CD14-positive monocyte (primary cell): ENCODE measurements around the gene BRD3OS. TPM values are rescaled to one million over a fixed set of nuclear protein-coding genes. Genes with fewer than 3 reads are reported as not detected.

Experiments
- DNase-seq, 3 donors: peaks; one replicate each; pipeline ENCODE4 v3.0.0-alpha.2; 2011 to 2022
- H2AFZ ChIP-seq: 2 replicates; pipeline ENCODE4 v1.6.0; 2012; ENCODE audit warnings: mild to moderate bottlenecking, low read depth, low read length, inconsistent platforms; ENCODE audit not compliant: insufficient read depth, poor library complexity, severe bottlenecking
- H3K27ac ChIP-seq, 2 donors: 1 replicate in 1 of 2; 2 replicates in 1 of 2; pipeline ENCODE4 v1.5.1; 2012 to 2013; ENCODE audit warnings: low read length in 2 of 2, control low read depth in 1 of 2, inconsistent platforms in 1 of 2, low read depth in 1 of 2, mild to moderate bottlenecking in 1 of 2
- H3K27me3 ChIP-seq, 2 donors: one replicate each; pipeline versions ENCODE4 v1.6.0 to v1.6.1; 2011 to 2013; ENCODE audit warnings: low read length in 2 of 2; ENCODE audit not compliant: control insufficient read depth in 2 of 2, insufficient read depth in 2 of 2
- H3K36me3 ChIP-seq, 2 donors: replicated peaks in 1 of 2; 1 replicate in 1 of 2; 2 replicates in 1 of 2; pipeline versions ENCODE4 v1.5.1 to v1.6.1; 2012 to 2013; ENCODE audit warnings: low read length in 2 of 2, control low read depth in 1 of 2, inconsistent platforms in 1 of 2, mild to moderate bottlenecking in 1 of 2; ENCODE audit not compliant: insufficient read depth in 2 of 2, control insufficient read depth in 1 of 2
- H3K4me1 ChIP-seq, 2 donors: 1 replicate in 1 of 2; 2 replicates in 1 of 2; pipeline versions ENCODE4 v1.5.1 to v1.6.1; 2012 to 2013; ENCODE audit warnings: low read length in 2 of 2, control low read depth in 1 of 2, inconsistent platforms in 1 of 2, mild to moderate bottlenecking in 1 of 2, moderate library complexity in 1 of 2; ENCODE audit not compliant: insufficient read depth in 2 of 2, control insufficient read depth in 1 of 2
- H3K4me2 ChIP-seq: replicated peaks from 2 replicates; pipeline ENCODE3; 2012; ENCODE audit warnings: low read length, moderate library complexity, mild to moderate bottlenecking; ENCODE audit not compliant: poor library complexity, severe bottlenecking; ENCODE audit errors: extremely low read depth
- H3K4me3 ChIP-seq, 3 experiments: fragments of 200-600 bp in 1 of 3; sonication (generic) in 1 of 3; replicated peaks in 1 of 3; 1 replicate in 2 of 3; 2 replicates in 1 of 3; pipeline ENCODE4 v1.5.1; 2011 to 2013; ENCODE audit warnings: low read length in 3 of 3, mild to moderate bottlenecking in 3 of 3, control low read depth in 2 of 3, low read depth in 2 of 3, inconsistent platforms in 1 of 3, moderate library complexity in 1 of 3
- H3K79me2 ChIP-seq: 2 replicates; pipeline ENCODE4 v1.6.0; 2012; ENCODE audit warnings: mild to moderate bottlenecking, control low read depth, inconsistent platforms, low read length, moderate library complexity; ENCODE audit not compliant: insufficient read depth
- H3K9ac ChIP-seq: 2 replicates; pipeline ENCODE4 v1.6.0; 2017; ENCODE audit warnings: low read length, mild to moderate bottlenecking; ENCODE audit not compliant: insufficient read depth, poor library complexity, severe bottlenecking
- H3K9me3 ChIP-seq, 2 donors: replicated peaks in 1 of 2; 1 replicate in 1 of 2; 2 replicates in 1 of 2; pipeline versions ENCODE4 v1.5.1 to v1.6.1; 2012 to 2013; ENCODE audit warnings: low read length in 2 of 2, control low read depth in 1 of 2; ENCODE audit not compliant: control insufficient read depth in 1 of 2, insufficient read depth in 1 of 2
- H4K20me1 ChIP-seq: 2 replicates; pipeline ENCODE4 v1.6.0; 2012; ENCODE audit warnings: mild to moderate bottlenecking, low read length, control low read depth, moderate library complexity; ENCODE audit not compliant: insufficient read depth
- H3K27ac Mint-ChIP-seq, 7 donors: one replicate each; pipeline ENCODE4 v1.8.0; 2020; ENCODE audit warnings: mild to moderate bottlenecking in 7 of 7, mixed read lengths in 7 of 7, moderate library complexity in 6 of 7, inconsistent platforms in 2 of 7
- H3K27me3 Mint-ChIP-seq, 3 donors: one replicate each; pipeline ENCODE4 v1.8.0; 2021 to 2022; ENCODE audit warnings: low read depth in 3 of 3, mild to moderate bottlenecking in 3 of 3, mixed read lengths in 3 of 3, moderate library complexity in 3 of 3, inconsistent platforms in 1 of 3
- H3K36me3 Mint-ChIP-seq, 2 donors: one replicate each; pipeline ENCODE4 v1.8.0; 2020; ENCODE audit warnings: mixed read lengths in 2 of 2, inconsistent platforms in 1 of 2, mild to moderate bottlenecking in 1 of 2
- H3K4me1 Mint-ChIP-seq: one replicate; pipeline ENCODE4 v1.8.0; 2020; ENCODE audit warnings: mild to moderate bottlenecking, mixed read lengths
- H3K4me3 Mint-ChIP-seq, 2 donors: one replicate each; pipeline ENCODE4 v1.8.0; 2020; ENCODE audit warnings: mild to moderate bottlenecking in 2 of 2, mixed read lengths in 2 of 2, moderate library complexity in 1 of 2
- H3K9me3 Mint-ChIP-seq, 7 donors: one replicate each; pipeline ENCODE4 v1.8.0; 2020 to 2022; ENCODE audit warnings: mixed read lengths in 7 of 7, mild to moderate bottlenecking in 6 of 7, moderate library complexity in 6 of 7, inconsistent platforms in 2 of 7
- CTCF ChIP-seq: fragments of 200-600 bp; IDR thresholded peaks from one replicate; pipeline ENCODE4 v1.8.0; 2022; ENCODE audit warnings: antibody characterized with exemption, mild to moderate bottlenecking
- WGBS: methylation state at CpG from one replicate; pipeline ENCODE4 v1.1.5; 2013; ENCODE audit warnings: missing lambda C conversion rate; ENCODE audit not compliant: insufficient coverage; 5-methylcytosine and 5-hydroxymethylcytosine counted together
- intact Hi-C, 2 donors: fragments of 100-400 bp; cut with micrococcal nuclease; formaldehyde crosslinking; loops; one replicate each; pipeline versions ENCODE4 v1.15.0 to v1.15.1; 2023
- polyA plus RNA-seq, 3 donors: library from polyadenylated mRNA; depleted of rRNA in 1 of 3; unstranded in 2 of 3; stranded (reverse) in 1 of 3; fragments of 300-500 nt in 2 of 3; fragments of >200 nt in 1 of 3; fragmentation: Illumina TruSeq in 2 of 3; gene quantifications; 1 replicate in 2 of 3; 2 replicates in 1 of 3; pipeline ENCODE4 v1.2.3, GENCODE V29; 2012 to 2021

The BRD3OS gene
- polyA plus RNA-seq, 3 donors = 2.9 to 6.8 (median 6.6) TPM

GRCh38 chr9:133982971-133983720, 42.1 kb upstream of the BRD3OS start:
- Histone ChIP-seq H3K9me3 (no peaks in the 10 kb centered on the region), H3K36me3 (no peaks in the 10 kb centered on the region), H3K4me2 (no peak overlapping the region), H3K4me3 (no peak overlapping the region), H4K20me1 (peaks cover 98% of the 10 kb centered on the region), H2AFZ (no peak overlapping the region), H3K27ac (no peak overlapping the region), H3K79me2 (peaks cover 65% of the 10 kb centered on the region), H3K4me1 (no peaks in the 10 kb centered on the region), H3K9ac (no peak overlapping the region), H3K27me3 (no peaks in the 10 kb centered on the region)
- H3K27me3 Mint-ChIP-seq = peaks cover 4 to 20% (median 9%) of the 10 kb centered on the region in 3 donors
- intact Hi-C loops = no loop called here
- H3K36me3 Mint-ChIP-seq = peaks cover 3 to 8% of the 10 kb centered on the region in 2 donors
- TF ChIP-seq CTCF = no peak
- no peak for DNase-seq
- no peak overlapping the region for H3K27ac Mint-ChIP-seq
- WGBS = 87% methylated on average over 24 of the region's 25 CpGs
- H3K4me3 Mint-ChIP-seq = peak overlapping the region in 1 of 2 donors; percentile 28
- no peaks in the 10 kb centered on the region for H3K9me3 Mint-ChIP-seq
- peaks cover 17% of the 10 kb centered on the region for H3K4me1 Mint-ChIP-seq

- WGBS = 91% methylated on average over 4 of the region's 6 CpGs
- Histone ChIP-seq H3K9ac (no peak overlapping the region), H3K79me2 (peaks cover 69% of the 10 kb centered on the region), H3K27ac (no peak overlapping the region), H4K20me1 (peaks cover 95% of the 10 kb centered on the region), H3K4me3 (no peak overlapping the region), H3K27me3 (peaks cover 0 to 13% of the 10 kb centered on the region in 2 donors), H3K36me3 (no peaks in the 10 kb centered on the region), H3K4me1 (peaks cover 9 to 16% of the 10 kb centered on the region in 2 donors), H2AFZ (no peak overlapping the region), H3K4me2 (no peak overlapping the region), H3K9me3 (no peaks in the 10 kb centered on the region)
- H3K36me3 Mint-ChIP-seq = peaks cover 3 to 8% of the 10 kb centered on the region in 2 donors
- no peak overlapping the region for H3K4me3 Mint-ChIP-seq
- peaks cover 13 to 22% (median 20%) of the 10 kb centered on the region in 3 donors for H3K27me3 Mint-ChIP-seq
- no peak for TF ChIP-seq CTCF
- H3K27ac Mint-ChIP-seq = peak overlapping the region in 1 of 7 donors; percentile 27
- peaks cover 28% of the 10 kb centered on the region for H3K4me1 Mint-ChIP-seq
- peaks cover 0 to 6% (median 0%) of the 10 kb centered on the region in 7 donors for H3K9me3 Mint-ChIP-seq
- intact Hi-C loops = no loop called here
- no peak for DNase-seq
Observed at GRCh38 chr9:133986061-133986460, 39.2 kb upstream of the BRD3OS start.
